GM12872 (cell line): Measurements from ENCODE around the gene PYGB.

Experiments
- CTCF ChIP-seq: IDR thresholded peaks from 3 replicates; pipeline ENCODE4 v1.5.1; 2011; ENCODE audit warnings: low read depth, mild to moderate bottlenecking, low read length, moderate library complexity; ENCODE audit not compliant: insufficient read depth

The PYGB gene

GRCh38 chr20:25277941-25278521 lies 30.1 kb downstream of the PYGB start:
- no peak for TF ChIP-seq CTCF

- no peak for TF ChIP-seq CTCF
These were observed 30.9 kb downstream of the PYGB start for GRCh38 chr20:25278636-25279361.

GRCh38 chr20:25279403-25279802 lies 31.5 kb downstream of the PYGB start:
- no peak for TF ChIP-seq CTCF

- no peak for TF ChIP-seq CTCF
These were observed 32.2 kb downstream of the PYGB start for GRCh38 chr20:25280051-25280573.

GRCh38 chr20:25280574-25281535 lies 33.0 kb downstream of the PYGB start:
- TF ChIP-seq CTCF, result no peak

- TF ChIP-seq CTCF, result no peak
These were observed 33.7 kb downstream of the PYGB start for GRCh38 chr20:25281541-25281991.
